Stimulated activated CD8-positive, alpha-beta memory T cell treated with anti-CD3 and anti-CD28 coated beads, Interleukin-12 subunit alpha, Interleukin-12 subunit beta, amount 100 ng/mL, for 4 hours (primary cell): ENCODE measurements around the gene KRTAP8-1.

Source experiments
- DNase-seq: peaks from one replicate; pipeline ENCODE4 v3.0.0-alpha.2; 2020; ENCODE audit warnings: low read depth

The KRTAP8-1 gene, protein sequence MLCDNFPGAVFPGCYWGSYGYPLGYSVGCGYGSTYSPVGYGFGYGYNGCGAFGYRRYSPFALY

DNA sequence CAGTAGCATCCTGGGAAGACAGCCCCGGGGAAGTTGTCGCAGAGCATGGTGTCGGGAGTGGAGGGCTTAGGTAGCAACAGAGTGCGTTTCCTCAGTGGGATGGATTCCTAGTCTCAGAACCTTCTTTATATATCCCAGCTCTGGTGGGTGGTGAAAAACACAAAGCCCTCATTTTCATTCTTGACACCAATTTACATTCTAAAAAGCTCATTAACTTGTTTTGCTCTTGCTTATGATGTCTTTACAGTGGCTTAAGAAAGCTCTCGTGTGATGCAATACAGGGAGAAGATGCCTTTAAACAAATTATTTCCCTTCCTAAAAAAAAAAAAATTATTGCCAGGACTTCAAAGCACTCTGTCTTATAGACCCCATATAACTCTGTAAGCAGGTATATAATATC is at the start of gene KRTAP8-1:
Gene KRTAP8-1, minus strand, starts transcription at position 101 of the 400 bp plus-strand sequence. Its CDS starts 54 bp downstream, at position 47.
- DNase-seq: no peak

DNA sequence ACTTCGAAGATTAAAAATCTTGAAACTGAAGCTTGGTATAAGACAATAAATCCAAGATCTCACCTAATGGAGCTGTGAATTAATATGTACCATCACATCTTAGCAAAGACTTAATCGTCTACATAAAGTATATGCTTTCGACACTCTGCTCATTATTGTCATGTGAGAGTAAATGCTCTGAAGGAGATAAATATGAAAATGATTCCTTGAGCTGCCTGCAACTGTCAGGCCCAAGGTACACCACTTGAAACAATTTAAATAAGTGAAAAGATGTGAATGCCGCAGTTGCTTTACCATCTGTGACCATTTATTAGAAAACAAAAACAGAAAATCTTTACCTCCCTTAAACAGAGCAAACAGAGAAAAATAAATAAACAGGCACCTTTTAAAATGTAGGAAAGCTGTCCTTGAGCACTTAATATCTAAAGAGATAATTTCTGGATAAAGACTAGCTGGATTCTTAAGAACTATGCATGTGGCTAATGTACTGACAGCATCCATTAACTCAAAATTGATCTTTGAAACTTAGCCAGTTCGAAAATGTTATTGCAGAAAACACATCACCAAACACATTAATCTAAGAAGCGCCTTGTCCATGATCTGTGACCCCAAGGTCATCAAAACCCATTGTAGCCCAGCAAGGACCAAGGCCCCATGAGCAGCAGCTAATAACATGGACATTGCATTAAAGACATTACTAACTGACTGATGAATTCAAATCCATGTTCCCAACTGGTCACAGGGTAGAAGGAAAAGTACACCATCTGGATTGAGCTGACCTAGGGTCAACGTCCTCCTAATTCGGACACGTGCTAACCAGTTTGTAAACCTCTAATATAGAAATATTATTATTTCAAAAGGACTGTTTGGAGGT is 34.8 kb upstream of the KRTAP8-1 start:
- no peak for DNase-seq

DNA sequence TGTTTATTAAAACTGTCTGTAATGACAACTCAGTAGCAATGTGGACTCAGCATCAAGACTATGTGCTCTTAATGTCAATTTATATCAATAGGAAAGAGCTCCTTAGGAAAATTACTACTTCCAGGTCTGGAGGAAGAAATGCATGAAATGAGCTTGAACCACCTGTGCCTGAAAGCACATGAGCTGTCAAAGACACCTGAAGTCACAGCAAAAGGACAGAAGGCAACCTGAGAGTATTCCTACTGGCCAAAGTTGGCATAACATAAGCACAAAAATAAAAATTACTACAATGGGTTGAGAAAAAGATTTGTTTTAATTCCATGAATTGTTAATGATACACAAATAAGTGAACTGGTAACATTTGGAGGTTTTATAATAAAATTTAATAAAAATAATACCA is 29.9 kb upstream of the KRTAP8-1 start:
- no peak for DNase-seq

DNA sequence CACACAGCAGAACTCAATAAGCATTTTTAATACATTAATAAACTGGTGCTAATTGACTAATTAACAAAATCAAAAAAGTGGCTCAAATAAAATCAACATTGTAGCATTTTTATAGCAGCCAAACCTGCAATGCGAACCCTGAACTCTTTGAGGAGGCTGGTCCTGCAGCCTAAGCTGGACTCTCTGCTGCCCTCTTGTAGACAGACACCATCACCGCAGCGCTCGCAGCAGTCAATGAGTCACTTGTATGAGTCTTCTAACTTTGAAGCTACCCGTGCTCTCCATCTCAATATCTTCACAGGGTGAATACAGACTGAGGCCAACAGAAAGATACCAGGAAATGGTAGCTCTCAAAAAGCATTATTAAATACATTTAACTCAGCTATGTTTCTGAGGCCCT is 26.2 kb upstream of the KRTAP8-1 start:
- DNase-seq: no peak

DNA sequence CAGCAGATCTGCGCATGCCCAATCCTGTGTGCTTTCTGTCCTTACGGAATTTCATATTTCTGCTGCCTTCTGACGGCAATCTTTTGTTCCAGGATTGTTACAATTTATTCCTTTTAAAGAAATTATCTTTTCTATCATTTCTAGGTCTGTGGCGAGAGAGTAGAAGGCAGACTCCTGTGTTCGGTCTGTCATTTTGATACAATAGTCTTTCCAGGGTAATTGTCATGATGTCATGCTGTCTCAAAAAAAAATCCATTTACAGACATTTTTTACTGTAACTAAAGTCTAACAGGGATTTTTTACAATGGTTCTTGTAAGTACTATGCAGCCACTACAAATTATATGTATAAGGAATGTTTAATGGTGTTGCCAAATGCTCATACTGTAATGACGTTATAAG is 25.5 kb upstream of the KRTAP8-1 start:
- no peak for DNase-seq

DNA sequence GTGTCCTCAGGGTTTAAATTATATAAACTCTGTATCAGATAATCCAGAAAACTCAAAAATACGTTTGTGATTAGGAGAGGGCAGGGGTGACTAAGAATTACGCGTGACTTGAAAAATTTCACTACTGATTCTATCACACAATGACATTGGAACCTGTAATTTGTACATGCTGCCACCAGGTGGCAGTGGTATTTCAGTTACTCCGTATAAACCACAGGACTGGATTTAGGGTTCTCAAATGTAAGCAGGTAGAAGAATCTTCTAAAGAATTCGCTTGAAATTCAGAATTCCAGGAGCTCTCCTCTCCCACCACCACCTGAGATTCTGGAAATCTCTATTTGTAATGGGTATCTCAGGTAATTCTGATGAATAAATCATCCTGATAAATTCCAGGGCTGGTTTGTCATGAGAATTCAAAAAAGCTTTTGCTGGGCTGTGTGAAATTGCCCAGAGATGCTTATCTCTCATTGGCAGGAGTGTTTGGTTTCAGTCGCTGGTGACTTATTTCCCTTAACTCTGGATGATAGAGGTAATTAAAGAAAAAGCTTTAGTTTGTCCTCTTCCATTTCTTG is 18.2 kb upstream of the KRTAP8-1 start:
- peak; percentile 0 for DNase-seq

DNA sequence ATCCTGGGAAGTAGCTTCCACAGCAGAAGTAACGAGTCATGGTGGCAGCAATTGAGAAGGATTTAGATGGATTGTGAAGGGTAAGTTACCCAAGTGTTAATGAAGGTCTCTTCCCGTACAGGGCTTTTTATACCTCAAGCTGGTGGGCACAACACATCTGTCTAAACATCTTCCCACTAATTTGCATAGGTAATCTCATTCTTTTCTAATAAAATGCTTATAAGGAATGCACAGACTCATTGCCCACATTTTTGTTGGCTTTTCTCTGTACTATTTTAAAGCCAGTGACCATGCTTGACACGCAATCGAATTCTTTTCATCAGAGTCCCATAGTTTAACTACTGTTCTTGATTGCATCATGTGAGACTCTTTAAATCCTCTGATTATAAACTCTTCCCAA is 16.6 kb upstream of the KRTAP8-1 start, which contains the start of gene KRTAP7-1:
Gene KRTAP7-1, minus strand, starts transcription at position 101 of the 400 bp plus-strand sequence. Its CDS starts 61 bp downstream, at position 40.
- no peak for DNase-seq

DNA sequence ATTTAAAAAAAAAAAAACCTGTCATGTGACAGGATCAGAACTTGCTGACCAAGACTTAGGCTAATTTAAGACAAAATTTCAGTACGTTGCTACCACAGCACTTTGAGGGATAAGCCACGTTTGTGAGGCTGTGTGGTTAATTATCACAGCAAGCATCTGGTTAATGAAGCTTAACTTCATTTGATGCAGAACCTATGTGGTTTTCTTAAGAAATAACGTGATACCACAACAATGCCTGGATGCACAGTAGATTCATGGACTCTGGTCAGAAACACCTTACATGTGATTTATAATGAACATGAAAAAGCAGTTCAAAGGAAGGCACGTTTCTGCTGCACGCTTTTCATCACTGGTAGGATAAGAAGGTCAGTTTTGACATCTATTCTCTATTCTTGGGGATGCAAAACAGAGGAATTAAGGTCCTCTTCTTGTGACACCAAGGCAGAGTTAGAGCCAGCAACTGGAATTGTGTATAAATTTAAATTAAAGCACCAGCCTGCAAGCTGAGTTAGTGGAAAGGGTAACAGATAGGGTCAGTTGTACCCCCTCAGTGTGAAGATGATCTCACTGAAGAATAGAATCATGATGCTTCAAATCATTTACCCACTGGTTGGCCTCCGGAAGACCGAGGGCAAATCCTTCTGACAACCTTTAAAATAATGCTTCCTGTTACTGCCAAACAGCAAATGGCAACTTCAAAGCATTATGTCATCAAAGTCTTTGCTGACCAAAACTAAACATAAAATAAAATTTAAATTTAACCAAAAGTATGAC is 6.0 kb upstream of the KRTAP8-1 start:
- no peak for DNase-seq

DNA sequence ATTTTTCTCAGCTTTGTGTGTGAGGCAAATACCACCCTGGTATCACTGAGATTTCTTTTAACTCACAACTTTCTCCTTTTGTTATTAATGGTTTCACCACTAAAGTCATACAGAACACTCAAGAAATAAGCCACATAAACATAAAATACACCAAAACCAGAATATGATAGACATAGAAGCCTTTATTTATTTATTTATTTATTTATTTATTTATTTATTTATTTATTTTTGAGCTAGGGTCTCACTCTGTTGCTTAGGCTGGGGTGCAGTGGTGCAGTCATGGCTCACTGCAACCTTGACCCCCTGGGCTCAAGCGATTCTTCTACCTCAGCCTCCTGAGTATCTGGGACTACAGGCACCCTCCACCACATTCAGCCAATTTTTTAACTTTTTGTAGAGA is 12.5 kb downstream of the KRTAP8-1 start:
- no peak for DNase-seq

DNA sequence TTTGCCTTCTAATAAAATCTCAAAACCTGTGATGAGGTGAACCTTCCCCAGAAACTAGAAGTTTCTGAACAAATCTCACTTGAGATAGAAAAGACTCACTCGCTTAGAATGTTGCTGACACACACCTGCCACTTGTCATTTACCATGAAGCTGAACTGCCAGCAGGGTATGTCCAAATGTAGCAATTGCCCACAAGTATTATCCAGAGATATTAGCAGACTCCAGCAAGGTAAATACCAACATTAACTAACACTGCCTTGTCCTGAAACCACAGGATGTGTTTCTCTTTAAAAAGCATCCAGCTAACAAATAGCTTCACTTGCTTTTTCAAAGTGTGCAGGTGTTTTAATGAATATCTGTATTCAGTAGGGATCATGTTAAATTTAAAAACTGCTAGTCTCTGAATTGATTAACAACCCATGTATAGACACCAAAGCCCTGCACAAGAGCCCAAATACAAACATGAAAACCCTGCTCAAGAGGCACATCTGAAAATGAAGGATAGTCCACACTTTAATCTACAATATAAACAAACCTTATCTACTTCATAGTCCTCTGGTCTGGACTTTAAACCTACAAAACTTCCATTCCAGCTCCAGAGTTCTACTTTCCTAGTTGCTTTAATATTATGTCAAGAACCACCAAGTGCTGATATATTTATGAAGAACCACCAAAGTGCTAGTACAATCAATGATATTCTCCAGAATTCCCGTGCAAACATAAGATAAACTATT is 19.3 kb downstream of the KRTAP8-1 start:
- DNase-seq: no peak

DNA sequence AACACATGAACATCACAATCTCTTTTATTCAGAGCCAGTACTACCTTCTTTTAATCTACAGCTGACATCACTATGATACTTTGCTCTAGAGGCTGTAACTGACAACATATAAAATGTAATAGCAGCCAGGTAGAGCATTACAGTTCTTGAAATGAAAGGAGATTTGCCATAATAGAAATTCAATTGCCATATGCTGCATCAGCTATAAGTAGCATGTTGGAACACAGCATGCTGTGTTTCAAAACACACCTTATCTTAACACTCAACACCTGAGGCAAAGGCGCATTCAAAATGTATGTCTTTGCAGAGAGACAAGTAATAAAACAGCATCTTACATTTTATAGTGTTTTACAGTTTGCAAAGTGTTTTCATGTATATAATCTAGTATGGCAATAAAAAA is 33.8 kb downstream of the KRTAP8-1 start:
- no peak for DNase-seq

DNA sequence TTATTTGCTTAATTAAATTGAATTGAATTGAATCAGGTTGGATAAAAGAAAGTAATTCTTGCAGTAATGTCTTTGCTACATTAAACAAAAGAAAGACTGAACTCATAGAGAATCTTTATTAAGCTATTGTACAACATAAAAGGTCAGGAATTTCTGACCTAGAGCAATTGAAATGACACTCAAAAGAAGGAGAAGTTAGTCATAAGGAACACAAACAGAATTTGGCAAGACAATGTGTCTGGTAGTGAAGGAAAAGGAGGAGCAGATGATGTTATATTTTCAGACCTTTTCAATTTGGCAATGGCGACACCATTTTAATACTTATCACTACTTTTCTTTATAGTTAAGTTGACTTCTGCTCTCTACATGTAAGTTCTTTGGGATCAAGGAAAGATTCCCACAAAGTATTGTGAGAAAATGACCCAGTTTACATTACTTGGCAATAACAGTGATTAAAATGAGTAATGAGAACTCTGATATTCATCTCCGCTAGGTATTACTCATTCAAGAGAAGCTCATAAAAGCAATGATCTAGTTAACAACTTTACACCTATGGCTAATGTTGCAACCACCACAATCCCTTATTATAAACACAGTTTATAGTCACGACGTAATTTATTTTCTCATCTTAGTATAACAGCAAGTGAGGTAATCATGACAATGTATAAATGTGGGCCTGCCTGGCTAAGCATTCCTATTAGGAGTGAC is 43.2 kb downstream of the KRTAP8-1 start:
- DNase-seq: no peak
